Right atrium auricular region (tissue), 2 donors: ENCODE measurements around the gene STEAP3. TPM values are rescaled to one million over a fixed set of nuclear protein-coding genes. Genes with fewer than 3 reads are reported as not detected.

ENCODE experiments used
- DNase-seq: peaks from one replicate; pipeline ENCODE4 v3.0.0-alpha.2; 2019; ENCODE audit warnings: low spot score
- H3K27ac ChIP-seq, 2 donors: fragments of 200-600 bp; sonication (generic); 1 replicate in 1 of 2; 2 replicates in 1 of 2; pipeline ENCODE4 v1.5.1; 2016 to 2019
- H3K27me3 ChIP-seq, 2 donors: fragments of 200-600 bp; sonication (generic); one replicate each; pipeline versions ENCODE4 v1.5.1 to v1.6.0; 2017 to 2019
- H3K36me3 ChIP-seq: fragments of 200-600 bp; sonication (generic); one replicate; pipeline ENCODE4 v1.5.1; 2016
- H3K4me1 ChIP-seq, 2 donors: fragments of 200-600 bp; sonication (generic); one replicate each; pipeline versions ENCODE4 v1.5.1 to v1.6.0; 2017 to 2019
- H3K4me3 ChIP-seq, 2 donors: fragments of 200-600 bp; sonication (generic); 1 replicate in 1 of 2; 2 replicates in 1 of 2; pipeline ENCODE4 v1.5.1; 2017 to 2019; ENCODE audit warnings: mild to moderate bottlenecking in 1 of 2, moderate library complexity in 1 of 2
- H3K9me3 ChIP-seq, 2 donors: fragments of 200-600 bp; sonication (generic); one replicate each; pipeline ENCODE4 v1.5.1; 2019
- total RNA-seq, 2 donors: library from RNA; depleted of rRNA; stranded (reverse); fragments of >200 nt; gene quantifications; one replicate each; pipeline ENCODE4 v1.1.0, GENCODE V29; 2016
- TF ChIP-seq, protein P1 (sequence below), 2 donors: fragments of 200-600 bp; sonication (generic); IDR thresholded peaks; one replicate each; pipeline ENCODE4 v1.5.1; 2019; ENCODE audit warnings: antibody characterized with exemption in 2 of 2

STEAP3 gene
- total RNA-seq, 2 donors from 2014 or later = 4.4 to 8.2 TPM

GRCh38 chr2:119290859-119291587 is 67.4 kb downstream of the STEAP3 start:
- no peak overlapping the region for H3K27ac ChIP-seq
- TF ChIP-seq, protein P1, sequence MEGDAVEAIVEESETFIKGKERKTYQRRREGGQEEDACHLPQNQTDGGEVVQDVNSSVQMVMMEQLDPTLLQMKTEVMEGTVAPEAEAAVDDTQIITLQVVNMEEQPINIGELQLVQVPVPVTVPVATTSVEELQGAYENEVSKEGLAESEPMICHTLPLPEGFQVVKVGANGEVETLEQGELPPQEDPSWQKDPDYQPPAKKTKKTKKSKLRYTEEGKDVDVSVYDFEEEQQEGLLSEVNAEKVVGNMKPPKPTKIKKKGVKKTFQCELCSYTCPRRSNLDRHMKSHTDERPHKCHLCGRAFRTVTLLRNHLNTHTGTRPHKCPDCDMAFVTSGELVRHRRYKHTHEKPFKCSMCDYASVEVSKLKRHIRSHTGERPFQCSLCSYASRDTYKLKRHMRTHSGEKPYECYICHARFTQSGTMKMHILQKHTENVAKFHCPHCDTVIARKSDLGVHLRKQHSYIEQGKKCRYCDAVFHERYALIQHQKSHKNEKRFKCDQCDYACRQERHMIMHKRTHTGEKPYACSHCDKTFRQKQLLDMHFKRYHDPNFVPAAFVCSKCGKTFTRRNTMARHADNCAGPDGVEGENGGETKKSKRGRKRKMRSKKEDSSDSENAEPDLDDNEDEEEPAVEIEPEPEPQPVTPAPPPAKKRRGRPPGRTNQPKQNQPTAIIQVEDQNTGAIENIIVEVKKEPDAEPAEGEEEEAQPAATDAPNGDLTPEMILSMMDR (IDR thresholded peaks at IDR 0.05) = peak; percentile 74 to 87
- no peaks in the 10 kb centered on the region for H3K27me3 ChIP-seq
- peaks cover 0 to 9% of the 10 kb centered on the region in 2 donors for H3K4me1 ChIP-seq
- H3K4me3 ChIP-seq = no peak overlapping the region
- no peaks in the 10 kb centered on the region for H3K9me3 ChIP-seq
- no peaks in the 10 kb centered on the region for H3K36me3 ChIP-seq
- peak; percentile 81 for DNase-seq

- Histone ChIP-seq H3K4me3 (no peak overlapping the region), H3K36me3 (no peaks in the 10 kb centered on the region), H3K27ac (no peak overlapping the region), H3K27me3 (no peaks in the 10 kb centered on the region), H3K9me3 (no peaks in the 10 kb centered on the region), H3K4me1 (peaks cover 0 to 9% of the 10 kb centered on the region in 2 donors)
- TF ChIP-seq, protein P1 (IDR thresholded peaks at IDR 0.05) = no peak
- DNase-seq = no peak
Observed at GRCh38 chr2:119291588-119292167, 68.0 kb downstream of the STEAP3 start.

DNA sequence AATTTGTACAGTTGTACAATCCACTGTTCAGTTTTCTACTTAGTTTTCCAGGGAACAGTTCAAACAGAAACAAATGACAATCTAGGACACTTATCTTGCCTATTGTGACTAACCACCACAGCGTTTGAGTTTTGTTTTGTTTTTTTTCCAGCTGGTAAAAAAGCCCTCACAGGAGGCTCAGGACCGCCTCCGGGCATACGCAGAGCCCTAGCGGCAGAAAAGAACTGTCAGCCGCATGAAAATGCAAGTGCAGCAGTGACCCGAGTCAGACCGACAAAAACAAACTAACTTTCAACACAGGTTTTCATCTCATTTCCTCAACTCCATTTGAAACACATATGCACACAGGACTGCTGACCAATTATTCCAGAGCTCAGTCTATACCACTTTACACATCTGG is 68.6 kb downstream of the STEAP3 start:
- H3K4me3 ChIP-seq = no peak overlapping the region
- TF ChIP-seq, protein P1 (IDR thresholded peaks at IDR 0.05) = no peak
- no peaks in the 10 kb centered on the region for H3K27me3 ChIP-seq
- H3K36me3 ChIP-seq = no peaks in the 10 kb centered on the region
- DNase-seq = no peak
- H3K9me3 ChIP-seq = no peaks in the 10 kb centered on the region
- H3K4me1 ChIP-seq = peaks cover 0 to 9% of the 10 kb centered on the region in 2 donors
- H3K27ac ChIP-seq = no peak overlapping the region

DNA sequence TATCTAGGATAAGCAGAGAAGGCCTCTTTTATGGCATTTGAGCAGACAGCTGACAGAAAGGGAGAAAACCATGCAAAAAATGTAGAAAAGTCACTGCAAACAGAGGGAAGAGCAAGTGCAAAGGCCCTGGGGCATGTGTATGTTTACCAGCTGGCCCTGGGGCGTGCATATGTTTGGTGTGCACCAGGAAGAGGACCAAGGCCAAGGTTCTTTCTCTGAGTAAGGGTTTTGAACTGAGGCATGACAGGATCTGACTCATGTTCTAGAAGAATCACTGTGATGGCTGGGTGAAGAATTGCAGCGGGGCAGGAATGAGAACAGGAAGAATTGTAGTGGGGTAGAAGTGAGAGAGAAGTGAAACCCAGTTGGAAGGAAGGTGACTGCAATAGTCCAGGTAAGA is 69.6 kb downstream of the STEAP3 start:
- DNase-seq = no peak
- H3K4me3 ChIP-seq = no peak overlapping the region
- H3K4me1 ChIP-seq = peaks cover 0 to 9% of the 10 kb centered on the region in 2 donors
- no peaks in the 10 kb centered on the region for H3K36me3 ChIP-seq
- H3K27me3 ChIP-seq = no peaks in the 10 kb centered on the region
- no peaks in the 10 kb centered on the region for H3K9me3 ChIP-seq
- TF ChIP-seq, protein P1 (IDR thresholded peaks at IDR 0.05) = no peak
- no peak overlapping the region for H3K27ac ChIP-seq

- peaks cover 0 to 9% of the 10 kb centered on the region in 2 donors for H3K4me1 ChIP-seq
- no peaks in the 10 kb centered on the region for H3K9me3 ChIP-seq
- no peak overlapping the region for H3K4me3 ChIP-seq
- H3K36me3 ChIP-seq = no peaks in the 10 kb centered on the region
- no peak for DNase-seq
- TF ChIP-seq, protein P1 (IDR thresholded peaks at IDR 0.05) = no peak
- no peak overlapping the region for H3K27ac ChIP-seq
- H3K27me3 ChIP-seq = no peaks in the 10 kb centered on the region
Observed at GRCh38 chr2:119293900-119294299, 70.3 kb downstream of the STEAP3 start.
